Nephron progenitor cell (in vitro differentiated cells): ENCODE results near the gene ARHGAP24.

ENCODE experiments used
- DNase-seq: peaks from one replicate; pipeline ENCODE4 v3.0.0; 2021
- H3K27ac Mint-ChIP-seq: 2 replicates; pipeline ENCODE4 v1.8.0; 2021; ENCODE audit warnings: mild to moderate bottlenecking, moderate library complexity, mixed read lengths
- H3K27me3 Mint-ChIP-seq: 2 replicates; pipeline ENCODE4 v1.8.0; 2021; ENCODE audit warnings: mild to moderate bottlenecking, low read depth, mixed read lengths; ENCODE audit not compliant: poor library complexity
- H3K36me3 Mint-ChIP-seq: 2 replicates; pipeline ENCODE4 v1.8.0; 2021; ENCODE audit warnings: low read depth, mixed read lengths
- H3K4me1 Mint-ChIP-seq: 2 replicates; pipeline ENCODE4 v1.8.0; 2021; ENCODE audit warnings: mixed read lengths
- H3K4me3 Mint-ChIP-seq: 2 replicates; pipeline ENCODE4 v1.8.0; 2021; ENCODE audit warnings: mild to moderate bottlenecking, moderate library complexity, mixed read lengths
- H3K9me3 Mint-ChIP-seq: 2 replicates; pipeline ENCODE4 v1.8.0; 2021; ENCODE audit warnings: mild to moderate bottlenecking, moderate library complexity, mixed read lengths
- CTCF ChIP-seq: fragments of 200-600 bp; sonication (generic); IDR thresholded peaks from 2 replicates; pipeline ENCODE4 v1.5.0; 2021; ENCODE audit warnings: antibody characterized with exemption

ARHGAP24 gene

GRCh38 chr4:85994576-85994975 is 519.6 kb downstream of the ARHGAP24 start:
- no peak for TF ChIP-seq CTCF
- H3K36me3 Mint-ChIP-seq: peaks cover 63% of the 10 kb centered on the region
- no peak overlapping the region for H3K27ac Mint-ChIP-seq
- no peak for DNase-seq
- no peaks in the 10 kb centered on the region for H3K9me3 Mint-ChIP-seq
- peaks cover 3% of the 10 kb centered on the region for H3K4me1 Mint-ChIP-seq
- H3K27me3 Mint-ChIP-seq: no peaks in the 10 kb centered on the region
- no peak overlapping the region for H3K4me3 Mint-ChIP-seq

- Mint-ChIP-seq H3K27me3 (no peaks in the 10 kb centered on the region), H3K27ac (no peak overlapping the region), H3K4me3 (no peak overlapping the region), H3K9me3 (no peaks in the 10 kb centered on the region), H3K36me3 (peaks cover 65% of the 10 kb centered on the region), H3K4me1 (peaks cover 3% of the 10 kb centered on the region)
- no peak for DNase-seq
- TF ChIP-seq CTCF: no peak
Measured at GRCh38 chr4:85995361-85995760, 520.4 kb downstream of the ARHGAP24 start.

GRCh38 chr4:86001591-86001990 is 526.6 kb downstream of the ARHGAP24 start:
- TF ChIP-seq CTCF: no peak
- peaks cover 42% of the 10 kb centered on the region for H3K36me3 Mint-ChIP-seq
- peaks cover 6% of the 10 kb centered on the region for H3K4me1 Mint-ChIP-seq
- H3K9me3 Mint-ChIP-seq: no peaks in the 10 kb centered on the region
- H3K27me3 Mint-ChIP-seq: no peaks in the 10 kb centered on the region
- H3K4me3 Mint-ChIP-seq: no peak overlapping the region
- peak overlapping the region; percentile 14 for H3K27ac Mint-ChIP-seq
- DNase-seq: no peak

- peaks cover 30% of the 10 kb centered on the region for H3K36me3 Mint-ChIP-seq
- H3K27me3 Mint-ChIP-seq: no peaks in the 10 kb centered on the region
- H3K4me1 Mint-ChIP-seq: peaks cover 6% of the 10 kb centered on the region
- H3K27ac Mint-ChIP-seq: no peak overlapping the region
- no peak overlapping the region for H3K4me3 Mint-ChIP-seq
- DNase-seq: no peak
- TF ChIP-seq CTCF: no peak
- no peaks in the 10 kb centered on the region for H3K9me3 Mint-ChIP-seq
Measured at GRCh38 chr4:86004030-86004429, 529.1 kb downstream of the ARHGAP24 start.

- DNase-seq: no peak
- Mint-ChIP-seq H3K27me3 (no peaks in the 10 kb centered on the region), H3K27ac (no peak overlapping the region), H3K4me3 (no peak overlapping the region), H3K9me3 (no peaks in the 10 kb centered on the region), H3K36me3 (peaks cover 25% of the 10 kb centered on the region), H3K4me1 (peaks cover 6% of the 10 kb centered on the region)
- no peak for TF ChIP-seq CTCF
Measured at GRCh38 chr4:86006057-86006456, 531.1 kb downstream of the ARHGAP24 start.

GRCh38 chr4:86007042-86007441 is 532.1 kb downstream of the ARHGAP24 start:
- H3K4me1 Mint-ChIP-seq: no peaks in the 10 kb centered on the region
- no peaks in the 10 kb centered on the region for H3K27me3 Mint-ChIP-seq
- no peak for TF ChIP-seq CTCF
- H3K27ac Mint-ChIP-seq: no peak overlapping the region
- no peak for DNase-seq
- H3K36me3 Mint-ChIP-seq: peaks cover 16% of the 10 kb centered on the region
- no peaks in the 10 kb centered on the region for H3K9me3 Mint-ChIP-seq
- H3K4me3 Mint-ChIP-seq: no peak overlapping the region
